HEK293 (cell line): ENCODE results near the gene BACH2.

ENCODE experiments used
- CTCF ChIA-PET: fragments of 350-600 bp; formaldehyde crosslinking; extraction: SDS; loops from one replicate; lab custom pipeline; 2021; ENCODE audit warnings: antibody characterized with exemption; lab: Yijun Ruan, JAX
- POLR2A ChIA-PET: fragments of 300-600 bp; formaldehyde crosslinking; extraction: SDS; loops from one replicate; lab custom pipeline; 2020; ENCODE audit warnings: antibody characterized with exemption, inconsistent platforms; lab: Yijun Ruan, JAX
- H3K27ac ChIP-seq: fragments of 200-500 bp; sonication (Bioruptor generic); 2 replicates; pipeline ENCODE4 v1.5.1; 2014; ENCODE audit warnings: low read depth, low read length, control low read depth, inconsistent platforms; ENCODE audit errors: extremely low read depth
- H3K36me3 ChIP-seq, 2 experiments: fragments of 200-500 bp in 1 of 2; sonication (Bioruptor generic) in 1 of 2; 1 replicate in 1 of 2; 2 replicates in 1 of 2; pipeline ENCODE4 v1.5.1; 2014 to 2017; ENCODE audit warnings: inconsistent platforms in 2 of 2, low read length in 2 of 2; ENCODE audit not compliant: control insufficient read depth in 2 of 2, insufficient read depth in 1 of 2
- H3K4me1 ChIP-seq: fragments of 200-500 bp; sonication (Bioruptor generic); 2 replicates; pipeline ENCODE4 v1.5.1; 2014; ENCODE audit warnings: mild to moderate bottlenecking, low read length, inconsistent platforms; ENCODE audit not compliant: control insufficient read depth, insufficient read depth
- H3K4me3 ChIP-seq: 2 replicates; pipeline ENCODE4 v1.5.1; 2011; ENCODE audit warnings: low read depth, mild to moderate bottlenecking, control low read depth, low read length, moderate library complexity
- H3K9me3 ChIP-seq: fragments of 200-500 bp; sonication (Bioruptor generic); 2 replicates; pipeline ENCODE4 v1.5.1; 2014; ENCODE audit warnings: low read depth, low read length, inconsistent platforms; ENCODE audit not compliant: control insufficient read depth, insufficient read depth
- EGR2 ChIP-seq: fragments of 450-650 bp; formaldehyde crosslinking; IDR thresholded peaks from 2 replicates; pipeline ENCODE4 v1.5.1; 2016; ENCODE audit warnings: low read depth, missing biosample characterization, missing genetic modification characterization
- KLF1 ChIP-seq: fragments of 450-650 bp; formaldehyde crosslinking; IDR thresholded peaks from 2 replicates; pipeline ENCODE4 v1.5.1; 2016; ENCODE audit warnings: missing biosample characterization, missing genetic modification characterization
- KLF17 ChIP-seq: fragments of 450-650 bp; formaldehyde crosslinking; IDR thresholded peaks from 2 replicates; pipeline ENCODE4 v1.5.1; 2016; ENCODE audit warnings: missing biosample characterization, missing genetic modification characterization
- KLF8 ChIP-seq: fragments of 450-650 bp; formaldehyde crosslinking; IDR thresholded peaks from 2 replicates; pipeline ENCODE4 v1.5.1; 2016; ENCODE audit warnings: missing biosample characterization, missing genetic modification characterization
- PBX3 ChIP-seq: sonication (generic); formaldehyde crosslinking; IDR thresholded peaks from 2 replicates; pipeline ENCODE4 v1.8.1; 2022; ENCODE audit warnings: mild to moderate bottlenecking, moderate library complexity, missing genetic modification reagents
- SALL2 ChIP-seq: fragments of 450-650 bp; formaldehyde crosslinking; IDR thresholded peaks from 2 replicates; pipeline ENCODE4 v1.5.0; 2017; ENCODE audit warnings: missing biosample characterization, mild to moderate bottlenecking, missing genetic modification characterization, borderline replicate concordance
- SCRT2 ChIP-seq: fragments of 450-650 bp; formaldehyde crosslinking; IDR thresholded peaks from 2 replicates; pipeline ENCODE4 v1.5.1; 2016; ENCODE audit warnings: missing biosample characterization, missing genetic modification characterization
- TRIM28 ChIP-seq: IDR thresholded peaks from 2 replicates; pipeline ENCODE4 v1.6.1; 2011; ENCODE audit warnings: low read length, control low read depth, borderline replicate concordance
- YY2 ChIP-seq: fragments of 450-650 bp; formaldehyde crosslinking; IDR thresholded peaks from 2 replicates; pipeline ENCODE4 v1.5.1; 2016; ENCODE audit warnings: missing biosample characterization, missing genetic modification characterization
- ZNF10 ChIP-seq: fragments of 450-650 bp; formaldehyde crosslinking; IDR thresholded peaks from 2 replicates; pipeline ENCODE4 v1.5.1; 2017; ENCODE audit warnings: missing biosample characterization, missing genetic modification characterization
- ZNF114 ChIP-seq: fragments of 450-650 bp; formaldehyde crosslinking; IDR thresholded peaks from 2 replicates; pipeline ENCODE4 v1.5.0; 2017; ENCODE audit warnings: missing biosample characterization, missing genetic modification characterization
- ZNF132 ChIP-seq: fragments of 450-650 bp; formaldehyde crosslinking; IDR thresholded peaks from 2 replicates; pipeline ENCODE4 v1.5.1; 2017; ENCODE audit warnings: missing biosample characterization, missing genetic modification characterization, borderline replicate concordance
- ZNF266 ChIP-seq: fragments of 450-650 bp; formaldehyde crosslinking; IDR thresholded peaks from 2 replicates; pipeline ENCODE4 v1.5.1; 2016; ENCODE audit warnings: missing biosample characterization, missing genetic modification characterization, low read depth
- ZNF366 ChIP-seq: fragments of 450-650 bp; formaldehyde crosslinking; conservative IDR thresholded peaks from 2 replicates; pipeline ENCODE4 v1.5.1; 2016; ENCODE audit warnings: missing biosample characterization, missing genetic modification characterization
- ZNF426 ChIP-seq: fragments of 450-650 bp; formaldehyde crosslinking; IDR thresholded peaks from 2 replicates; pipeline ENCODE4 v1.5.1; 2017; ENCODE audit warnings: missing biosample characterization, missing genetic modification characterization, mild to moderate bottlenecking, inconsistent platforms, moderate library complexity
- ZNF549 ChIP-seq: fragments of 450-650 bp; IDR thresholded peaks from 2 replicates; pipeline ENCODE4 v1.5.1; 2018; ENCODE audit warnings: missing biosample characterization, missing genetic modification characterization, mild to moderate bottlenecking, inconsistent platforms, moderate library complexity
- ZNF624 ChIP-seq: fragments of 450-650 bp; formaldehyde crosslinking; IDR thresholded peaks from 2 replicates; pipeline ENCODE4 v1.5.1; 2017; ENCODE audit warnings: missing biosample characterization, missing genetic modification characterization
- ZNF654 ChIP-seq: fragments of 450-650 bp; formaldehyde crosslinking; IDR thresholded peaks from 2 replicates; pipeline ENCODE4 v1.5.1; 2016; ENCODE audit warnings: low read depth, missing biosample characterization, missing genetic modification characterization
- ZNF660 ChIP-seq: fragments of 450-650 bp; IDR thresholded peaks from 2 replicates; pipeline ENCODE4 v1.5.1; 2018; ENCODE audit warnings: missing biosample characterization, mild to moderate bottlenecking, missing genetic modification characterization
- ZNF701 ChIP-seq: fragments of 450-650 bp; formaldehyde crosslinking; IDR thresholded peaks from 2 replicates; pipeline ENCODE4 v1.5.1; 2016; ENCODE audit warnings: missing biosample characterization, missing genetic modification characterization
- ZSCAN4 ChIP-seq: fragments of 450-650 bp; formaldehyde crosslinking; IDR thresholded peaks from 2 replicates; pipeline ENCODE4 v1.5.1; 2017; ENCODE audit warnings: missing biosample characterization, missing genetic modification characterization
- TF ChIP-seq, protein P1 (sequence below): fragments of 450-650 bp; formaldehyde crosslinking; IDR thresholded peaks from 2 replicates; pipeline ENCODE4 v1.5.1; 2016; ENCODE audit warnings: missing biosample characterization, missing genetic modification characterization, low read depth
- TF ChIP-seq, protein P2 (sequence below): fragments of 450-650 bp; formaldehyde crosslinking; IDR thresholded peaks from 2 replicates; pipeline ENCODE4 v1.5.1; 2017; ENCODE audit warnings: missing biosample characterization, missing genetic modification characterization
- TF ChIP-seq, protein P3 (sequence below): fragments of 450-650 bp; formaldehyde crosslinking; IDR thresholded peaks from 2 replicates; pipeline ENCODE4 v1.5.1; 2016; ENCODE audit warnings: missing biosample characterization, missing genetic modification characterization
- TF ChIP-seq, protein P4 (sequence below): IDR thresholded peaks from 2 replicates; pipeline ENCODE4 v1.6.1; 2011; ENCODE audit warnings: mild to moderate bottlenecking, low read depth, low read length, borderline replicate concordance

Gene BACH2

DNA sequence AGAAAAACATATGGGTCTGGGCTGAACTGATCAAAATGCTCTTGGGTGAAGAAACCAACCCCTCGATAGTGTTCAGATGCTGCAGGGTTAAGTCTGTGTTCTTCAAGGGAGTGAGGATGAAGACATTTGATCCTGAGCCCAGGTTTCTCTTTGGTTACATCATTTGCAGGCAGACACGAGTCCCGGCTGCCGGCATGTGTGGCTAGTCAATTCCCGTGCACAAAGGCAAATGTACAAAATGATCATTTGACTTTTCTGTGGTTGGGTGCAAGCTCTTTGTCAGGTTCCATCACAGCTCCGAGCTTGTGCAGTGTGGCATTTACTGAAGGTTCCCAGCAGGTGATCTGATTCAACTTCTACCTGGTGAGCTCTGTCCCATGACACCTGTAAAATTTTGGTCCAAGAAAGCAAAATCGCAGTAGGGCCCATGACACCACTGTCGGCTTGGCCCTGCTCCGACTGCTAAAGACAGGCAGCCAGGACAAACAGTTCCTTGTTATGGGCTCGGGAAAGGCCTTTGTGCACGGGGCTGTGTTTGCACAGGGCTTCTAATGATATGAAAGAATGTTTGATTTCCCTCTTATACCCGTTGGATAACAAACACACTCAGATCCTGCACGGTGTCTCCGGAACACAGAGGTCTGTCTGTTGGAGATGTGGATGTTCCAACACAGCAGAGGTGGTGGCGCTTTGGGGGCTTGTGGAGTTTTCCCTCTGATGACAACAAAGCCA, 355.4 kb downstream of the BACH2 start (continued):
- TF ChIP-seq ZSCAN4 (tag by site-specific recombination) (no peak), ZNF624 (tag by site-specific recombination) (no peak), ZNF549 (no peak), PBX3 (CRISPR knock-in tag) (no peak), ZNF132 (tag by site-specific recombination) (no peak)
- TF ChIP-seq, protein P1, sequence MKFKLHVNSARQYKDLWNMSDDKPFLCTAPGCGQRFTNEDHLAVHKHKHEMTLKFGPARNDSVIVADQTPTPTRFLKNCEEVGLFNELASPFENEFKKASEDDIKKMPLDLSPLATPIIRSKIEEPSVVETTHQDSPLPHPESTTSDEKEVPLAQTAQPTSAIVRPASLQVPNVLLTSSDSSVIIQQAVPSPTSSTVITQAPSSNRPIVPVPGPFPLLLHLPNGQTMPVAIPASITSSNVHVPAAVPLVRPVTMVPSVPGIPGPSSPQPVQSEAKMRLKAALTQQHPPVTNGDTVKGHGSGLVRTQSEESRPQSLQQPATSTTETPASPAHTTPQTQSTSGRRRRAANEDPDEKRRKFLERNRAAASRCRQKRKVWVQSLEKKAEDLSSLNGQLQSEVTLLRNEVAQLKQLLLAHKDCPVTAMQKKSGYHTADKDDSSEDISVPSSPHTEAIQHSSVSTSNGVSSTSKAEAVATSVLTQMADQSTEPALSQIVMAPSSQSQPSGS, result no peak

- no peaks in the 10 kb centered on the region for H3K9me3 ChIP-seq
- POLR2A ChIA-PET, result interaction anchor here (0.7 to 1.1 kb wide), 4 partner anchors 18 to 539 kb away, joined by 3 to 7 read pairs (median 4); no protein-coding TSS in a partner anchor
- peaks cover 0 to 3% of the 10 kb centered on the region in 2 experiments; a peak in 1 of 3 replicates for H3K36me3 ChIP-seq
- CTCF ChIA-PET, result interaction anchor here (0.5 to 6.0 kb wide), 122 partner anchors 8 to 1527 kb away, joined by 3 to 185 read pairs (median 4); no protein-coding TSS in a partner anchor
- no peak overlapping the region for H3K27ac ChIP-seq
- H3K4me1 ChIP-seq, result no peaks in the 10 kb centered on the region
- H3K4me3 ChIP-seq, result no peak overlapping the region
- TF ChIP-seq ZNF701, result no peak
- TF ChIP-seq ZNF654 (tag by site-specific recombination), result peak; percentile 97
- TF ChIP-seq ZNF426 (tag by site-specific recombination), result no peak
- TF ChIP-seq YY2 (tag by site-specific recombination), result no peak
- no peak for TF ChIP-seq ZNF266 (tag by site-specific recombination)
- TF ChIP-seq, protein P2, sequence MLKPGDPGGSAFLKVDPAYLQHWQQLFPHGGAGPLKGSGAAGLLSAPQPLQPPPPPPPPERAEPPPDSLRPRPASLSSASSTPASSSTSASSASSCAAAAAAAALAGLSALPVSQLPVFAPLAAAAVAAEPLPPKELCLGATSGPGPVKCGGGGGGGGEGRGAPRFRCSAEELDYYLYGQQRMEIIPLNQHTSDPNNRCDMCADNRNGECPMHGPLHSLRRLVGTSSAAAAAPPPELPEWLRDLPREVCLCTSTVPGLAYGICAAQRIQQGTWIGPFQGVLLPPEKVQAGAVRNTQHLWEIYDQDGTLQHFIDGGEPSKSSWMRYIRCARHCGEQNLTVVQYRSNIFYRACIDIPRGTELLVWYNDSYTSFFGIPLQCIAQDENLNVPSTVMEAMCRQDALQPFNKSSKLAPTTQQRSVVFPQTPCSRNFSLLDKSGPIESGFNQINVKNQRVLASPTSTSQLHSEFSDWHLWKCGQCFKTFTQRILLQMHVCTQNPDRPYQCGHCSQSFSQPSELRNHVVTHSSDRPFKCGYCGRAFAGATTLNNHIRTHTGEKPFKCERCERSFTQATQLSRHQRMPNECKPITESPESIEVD (tag by site-specific recombination), result no peak
- TF ChIP-seq EGR2, result no peak
- no peak for TF ChIP-seq KLF17 (tag by site-specific recombination)
- no peak for TF ChIP-seq SCRT2
- TF ChIP-seq ZNF10 (tag by site-specific recombination), result no peak
- no peak for TF ChIP-seq ZNF366 (tag by site-specific recombination)
- TF ChIP-seq KLF1 (tag by site-specific recombination), result no peak
- TF ChIP-seq, protein P3, sequence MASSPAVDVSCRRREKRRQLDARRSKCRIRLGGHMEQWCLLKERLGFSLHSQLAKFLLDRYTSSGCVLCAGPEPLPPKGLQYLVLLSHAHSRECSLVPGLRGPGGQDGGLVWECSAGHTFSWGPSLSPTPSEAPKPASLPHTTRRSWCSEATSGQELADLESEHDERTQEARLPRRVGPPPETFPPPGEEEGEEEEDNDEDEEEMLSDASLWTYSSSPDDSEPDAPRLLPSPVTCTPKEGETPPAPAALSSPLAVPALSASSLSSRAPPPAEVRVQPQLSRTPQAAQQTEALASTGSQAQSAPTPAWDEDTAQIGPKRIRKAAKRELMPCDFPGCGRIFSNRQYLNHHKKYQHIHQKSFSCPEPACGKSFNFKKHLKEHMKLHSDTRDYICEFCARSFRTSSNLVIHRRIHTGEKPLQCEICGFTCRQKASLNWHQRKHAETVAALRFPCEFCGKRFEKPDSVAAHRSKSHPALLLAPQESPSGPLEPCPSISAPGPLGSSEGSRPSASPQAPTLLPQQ (tag by site-specific recombination), result 0 out of 2 replicates have a peak, but pooled peaks have one; percentile 12
- TF ChIP-seq ZNF660 (tag by site-specific recombination), result peak; percentile 65; the same call in 1 of the 2 replicates
- no peak for TF ChIP-seq SALL2
- TF ChIP-seq, protein P4, sequence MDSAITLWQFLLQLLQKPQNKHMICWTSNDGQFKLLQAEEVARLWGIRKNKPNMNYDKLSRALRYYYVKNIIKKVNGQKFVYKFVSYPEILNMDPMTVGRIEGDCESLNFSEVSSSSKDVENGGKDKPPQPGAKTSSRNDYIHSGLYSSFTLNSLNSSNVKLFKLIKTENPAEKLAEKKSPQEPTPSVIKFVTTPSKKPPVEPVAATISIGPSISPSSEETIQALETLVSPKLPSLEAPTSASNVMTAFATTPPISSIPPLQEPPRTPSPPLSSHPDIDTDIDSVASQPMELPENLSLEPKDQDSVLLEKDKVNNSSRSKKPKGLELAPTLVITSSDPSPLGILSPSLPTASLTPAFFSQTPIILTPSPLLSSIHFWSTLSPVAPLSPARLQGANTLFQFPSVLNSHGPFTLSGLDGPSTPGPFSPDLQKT, result no peak
- no peak for TF ChIP-seq ZNF114
- TF ChIP-seq KLF8 (tag by site-specific recombination), result no peak
- TF ChIP-seq TRIM28, result peak; percentile 56; the same call in 1 of the 2 replicates
Observed at GRCh38 chr6:89940225-89941027, 356.2 kb downstream of the BACH2 start.
